T-helper 2 cell treated with Interferon-gamma antibody and Interleukin-4, amounts not matched to agents 5 μg/mL and 100 μg/mL, for 36 hours (primary cell): ENCODE data around the gene PSMB11.

Experiments
- DNase-seq: peaks from one replicate; pipeline ENCODE4 v3.0.0; 2021; ENCODE audit warnings: low spot score
- H3K27ac Mint-ChIP-seq: one replicate; pipeline ENCODE4 v1.8.0; 2021; ENCODE audit warnings: mild to moderate bottlenecking, mixed read lengths
- H3K27me3 Mint-ChIP-seq: one replicate; pipeline ENCODE4 v1.8.0; 2021; ENCODE audit warnings: low read depth, mixed read lengths
- H3K36me3 Mint-ChIP-seq: one replicate; pipeline ENCODE4 v1.8.0; 2021; ENCODE audit warnings: low read depth, mixed read lengths
- H3K4me1 Mint-ChIP-seq: one replicate; pipeline ENCODE4 v1.8.0; 2021; ENCODE audit warnings: low read depth, mixed read lengths
- H3K4me3 Mint-ChIP-seq: one replicate; pipeline ENCODE4 v1.8.0; 2022; ENCODE audit warnings: mild to moderate bottlenecking, moderate library complexity, mixed read lengths
- H3K9me3 Mint-ChIP-seq: one replicate; pipeline ENCODE4 v1.8.0; 2021; ENCODE audit warnings: mixed read lengths

PSMB11 gene

DNA sequence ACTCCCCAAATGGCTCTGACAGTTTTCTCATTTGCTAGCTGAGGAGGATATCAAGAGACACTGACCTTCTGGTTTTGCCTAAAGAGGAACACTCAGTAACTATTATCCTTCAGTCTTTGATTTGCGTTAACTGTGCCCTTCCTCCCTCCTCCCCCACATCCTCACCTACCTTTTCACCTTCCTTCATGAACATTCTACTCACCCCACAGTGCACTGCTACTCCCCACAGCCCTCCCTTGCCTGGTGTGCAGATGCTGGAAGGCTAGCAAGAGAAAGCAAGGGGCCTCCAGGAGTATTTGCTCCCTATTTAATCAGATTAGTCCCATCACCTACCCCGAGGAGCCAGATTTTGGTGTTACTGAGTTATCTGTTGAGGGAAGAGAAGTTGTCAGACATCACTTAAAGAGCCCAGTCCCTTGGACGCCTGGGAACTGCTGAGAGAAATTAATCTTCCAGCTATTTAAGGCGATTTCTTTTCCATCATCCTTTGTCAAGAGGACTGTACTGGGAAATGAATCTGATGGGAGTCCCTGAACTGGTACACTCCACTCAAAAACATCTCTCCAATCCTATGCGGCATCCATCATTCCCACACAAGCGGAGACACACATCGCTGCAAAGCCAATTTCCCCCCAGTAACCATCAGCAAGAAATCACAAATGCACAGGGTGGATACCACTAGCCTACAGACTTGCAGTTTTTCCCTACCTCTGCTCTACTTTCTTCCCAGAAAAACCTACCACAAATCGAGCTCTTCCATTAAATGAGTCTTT lies 18.8 kb upstream of the PSMB11 start:
- H3K9me3 Mint-ChIP-seq: no peaks in the 10 kb centered on the region
- H3K4me1 Mint-ChIP-seq: peaks cover 29% of the 10 kb centered on the region
- DNase-seq: no peak
- H3K27ac Mint-ChIP-seq: no peak overlapping the region
- H3K4me3 Mint-ChIP-seq: no peak overlapping the region
- peaks cover 41% of the 10 kb centered on the region for H3K36me3 Mint-ChIP-seq
- H3K27me3 Mint-ChIP-seq: no peaks in the 10 kb centered on the region

DNA sequence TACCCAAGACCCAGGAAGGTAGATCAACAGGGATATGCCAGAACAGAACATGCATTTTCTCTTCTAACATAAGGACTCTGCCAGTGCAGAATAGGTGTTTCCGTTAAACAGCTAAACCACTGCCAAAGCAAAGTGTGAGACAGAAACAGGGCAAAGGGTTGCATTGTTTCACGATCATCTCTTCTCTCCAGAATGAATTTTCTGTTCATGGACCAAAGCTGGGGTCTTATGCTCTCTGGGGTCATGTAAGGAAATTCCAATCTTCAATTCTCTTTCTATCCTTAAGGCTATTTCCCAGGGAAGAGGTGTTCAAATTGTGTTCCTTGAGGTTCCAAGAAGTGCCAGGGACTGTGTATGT lies 18.2 kb upstream of the PSMB11 start:
- H3K36me3 Mint-ChIP-seq: peaks cover 43% of the 10 kb centered on the region
- no peak overlapping the region for H3K4me3 Mint-ChIP-seq
- no peak overlapping the region for H3K27ac Mint-ChIP-seq
- peaks cover 32% of the 10 kb centered on the region for H3K4me1 Mint-ChIP-seq
- H3K9me3 Mint-ChIP-seq: no peaks in the 10 kb centered on the region
- no peak for DNase-seq
- no peaks in the 10 kb centered on the region for H3K27me3 Mint-ChIP-seq

DNA sequence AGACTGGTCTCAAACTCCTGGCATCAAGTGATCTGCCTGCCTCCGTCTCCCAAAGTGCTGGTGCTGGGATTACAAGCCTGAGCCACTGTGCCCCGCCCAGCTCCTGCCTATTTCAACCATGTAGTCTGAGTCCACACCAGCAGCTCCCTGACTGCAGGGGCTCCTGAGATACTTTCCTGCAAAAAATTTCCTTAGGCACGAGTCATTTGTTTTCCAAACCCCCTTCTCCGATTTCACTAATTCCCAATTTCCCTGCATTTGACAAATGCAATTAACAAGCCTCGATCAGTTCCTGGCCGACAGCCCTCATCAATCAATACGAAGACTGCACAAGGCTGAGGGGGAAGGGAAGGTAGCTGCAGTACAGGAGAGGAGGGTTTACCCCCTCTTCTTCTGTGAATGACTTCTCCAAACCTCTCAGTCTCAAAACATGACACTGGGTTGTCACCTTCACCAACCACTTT lies 17.4 kb upstream of the PSMB11 start:
- Mint-ChIP-seq H3K4me3 (no peak overlapping the region), H3K4me1 (peaks cover 39% of the 10 kb centered on the region), H3K9me3 (no peaks in the 10 kb centered on the region), H3K36me3 (peaks cover 52% of the 10 kb centered on the region), H3K27me3 (no peaks in the 10 kb centered on the region), H3K27ac (no peak overlapping the region)
- no peak for DNase-seq

DNA sequence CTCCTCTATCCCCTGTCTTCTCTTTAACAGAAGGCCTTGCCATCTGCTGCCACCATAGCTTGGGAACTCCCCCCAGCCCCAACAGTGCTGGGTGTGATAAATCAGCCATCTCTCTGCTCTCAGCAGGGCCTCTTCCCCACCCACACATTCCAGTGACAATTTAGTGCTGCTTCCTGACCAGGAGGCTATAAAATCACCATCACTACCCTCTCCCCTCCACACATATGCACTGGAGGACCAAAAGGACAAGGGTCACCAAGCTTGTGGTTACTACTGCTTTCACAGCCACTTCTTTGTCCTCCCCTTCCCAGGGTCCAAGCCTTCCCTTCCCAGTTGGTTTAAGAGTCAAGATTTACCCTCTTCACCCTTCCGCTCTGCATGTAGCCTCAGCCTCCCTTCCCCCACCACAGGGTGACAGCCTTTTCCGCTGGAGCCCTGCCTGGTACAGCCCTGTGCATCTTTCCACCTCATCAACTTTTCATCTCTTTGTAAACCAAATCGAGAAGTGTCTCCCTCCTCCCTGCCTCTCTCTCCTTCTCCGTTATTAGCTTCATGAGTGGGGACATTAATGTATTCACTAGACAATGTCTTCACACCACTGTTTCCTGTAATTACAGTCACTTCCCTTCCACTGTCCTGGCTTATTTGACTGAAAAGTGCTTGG lies 16.7 kb upstream of the PSMB11 start:
- H3K27ac Mint-ChIP-seq: peak overlapping the region; percentile 27
- peaks cover 39% of the 10 kb centered on the region for H3K4me1 Mint-ChIP-seq
- no peaks in the 10 kb centered on the region for H3K27me3 Mint-ChIP-seq
- peak overlapping the region; percentile 27 for H3K4me3 Mint-ChIP-seq
- H3K36me3 Mint-ChIP-seq: peaks cover 52% of the 10 kb centered on the region
- DNase-seq: peak; percentile 10
- H3K9me3 Mint-ChIP-seq: no peaks in the 10 kb centered on the region

DNA sequence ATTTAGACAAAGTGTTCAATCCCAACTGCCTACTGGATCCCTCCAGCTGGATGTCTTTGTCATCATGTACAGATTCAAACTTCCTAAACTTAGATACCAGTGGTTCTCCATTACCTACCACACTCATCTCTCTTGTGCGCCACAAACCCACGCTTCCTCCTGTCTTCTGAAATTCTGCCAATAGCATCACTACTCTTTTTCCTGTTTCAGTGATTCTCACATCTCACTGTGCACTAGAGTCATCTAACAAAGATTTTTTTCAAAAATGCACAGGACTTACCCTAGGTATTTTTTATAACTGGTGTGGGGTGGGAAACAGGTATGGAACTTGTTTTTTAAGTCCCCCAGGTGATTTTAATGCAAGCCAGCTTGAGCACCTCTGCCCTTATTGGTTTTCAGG lies 13.2 kb upstream of the PSMB11 start:
- Mint-ChIP-seq H3K36me3 (peaks cover 59% of the 10 kb centered on the region), H3K27me3 (no peaks in the 10 kb centered on the region), H3K4me1 (peaks cover 43% of the 10 kb centered on the region), H3K9me3 (no peaks in the 10 kb centered on the region), H3K27ac (peak overlapping the region; percentile 55), H3K4me3 (peak overlapping the region; percentile 39)
- DNase-seq: peak; percentile 24

DNA sequence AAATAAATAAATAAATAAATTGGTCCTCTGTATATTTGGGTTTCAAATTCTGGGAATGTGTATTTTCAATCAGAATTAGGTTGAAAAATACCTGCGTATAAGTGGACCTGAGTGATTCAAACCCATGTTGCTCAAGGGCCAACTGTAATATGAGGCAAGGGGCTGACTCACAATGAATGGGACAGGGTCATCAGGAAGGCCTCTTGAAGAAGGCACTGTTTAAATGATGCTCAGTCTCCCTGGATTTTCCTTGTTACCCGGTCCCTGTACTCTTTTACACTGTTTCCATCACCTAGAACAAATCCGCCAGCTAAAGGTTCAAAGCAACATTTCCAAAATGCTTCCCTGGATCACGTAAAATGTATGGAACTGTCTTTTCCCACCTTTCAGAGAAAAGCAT lies 11.1 kb upstream of the PSMB11 start:
- no peak for DNase-seq
- H3K4me1 Mint-ChIP-seq: peaks cover 40% of the 10 kb centered on the region
- H3K36me3 Mint-ChIP-seq: peaks cover 44% of the 10 kb centered on the region
- no peaks in the 10 kb centered on the region for H3K9me3 Mint-ChIP-seq
- H3K4me3 Mint-ChIP-seq: no peak overlapping the region
- H3K27me3 Mint-ChIP-seq: no peaks in the 10 kb centered on the region
- no peak overlapping the region for H3K27ac Mint-ChIP-seq

DNA sequence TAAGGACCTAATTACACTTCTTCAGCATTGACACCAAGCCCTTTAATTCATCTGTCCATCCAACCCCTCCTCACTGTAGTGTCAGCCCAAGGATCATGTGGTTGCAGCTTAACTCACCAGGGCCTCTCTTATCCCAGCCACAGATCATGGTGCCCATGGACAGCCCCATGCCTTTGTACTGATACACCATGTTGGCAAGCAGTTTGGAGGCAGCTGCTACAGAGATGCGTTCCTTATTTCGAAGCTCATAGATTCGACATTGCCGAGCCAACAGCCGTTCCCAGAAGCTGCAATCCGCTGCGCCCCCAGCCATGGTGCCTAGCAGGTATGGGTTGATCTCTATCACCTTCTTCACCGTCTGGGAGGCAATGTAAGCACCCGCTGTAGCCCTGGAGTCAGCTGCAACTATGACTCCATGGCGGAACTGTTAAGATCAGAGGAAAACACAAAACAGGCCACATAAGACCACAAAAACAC lies 8.7 kb upstream of the PSMB11 start:
- no peaks in the 10 kb centered on the region for H3K9me3 Mint-ChIP-seq
- DNase-seq: no peak
- peaks cover 35% of the 10 kb centered on the region for H3K4me1 Mint-ChIP-seq
- peaks cover 33% of the 10 kb centered on the region for H3K36me3 Mint-ChIP-seq
- H3K27me3 Mint-ChIP-seq: no peaks in the 10 kb centered on the region
- H3K4me3 Mint-ChIP-seq: peak overlapping the region; percentile 83
- H3K27ac Mint-ChIP-seq: peak overlapping the region; percentile 89

DNA sequence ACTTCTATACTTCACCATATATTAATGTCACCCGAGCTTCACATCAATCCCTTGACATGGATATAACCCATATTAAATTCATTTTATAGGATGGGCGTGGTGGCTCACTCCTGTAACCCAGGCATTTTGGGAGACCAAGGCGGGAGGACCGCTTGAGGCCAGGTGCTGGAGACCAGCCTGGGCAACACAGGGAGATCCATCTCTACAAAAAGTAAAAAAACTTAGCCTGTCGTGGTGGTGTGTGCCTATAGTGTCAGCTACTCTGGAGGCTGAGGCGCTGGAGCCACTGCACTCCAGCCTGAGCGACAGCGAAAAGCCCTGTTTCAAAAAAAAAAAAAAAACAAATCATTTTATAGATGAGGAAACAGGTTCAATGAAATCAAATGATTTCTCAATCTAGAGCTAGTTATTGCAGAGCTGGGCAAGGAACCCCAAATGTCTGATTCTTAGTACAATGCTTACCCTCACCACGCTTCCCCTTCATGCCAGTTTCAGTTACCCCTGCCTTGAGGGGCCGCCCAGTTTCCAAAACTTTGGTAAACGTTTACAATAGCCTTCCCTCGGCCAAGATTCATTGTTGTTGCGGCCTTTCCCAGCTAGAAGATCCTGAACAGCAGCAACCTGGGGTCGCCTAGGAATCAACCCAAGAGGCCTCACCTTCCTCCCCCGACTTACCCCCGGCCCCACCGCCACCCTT lies 8.1 kb upstream of the PSMB11 start:
- peak overlapping the region; percentile 83 for H3K4me3 Mint-ChIP-seq
- no peaks in the 10 kb centered on the region for H3K27me3 Mint-ChIP-seq
- peak overlapping the region; percentile 89 for H3K27ac Mint-ChIP-seq
- peaks cover 29% of the 10 kb centered on the region for H3K36me3 Mint-ChIP-seq
- no peaks in the 10 kb centered on the region for H3K9me3 Mint-ChIP-seq
- no peak for DNase-seq
- H3K4me1 Mint-ChIP-seq: peaks cover 30% of the 10 kb centered on the region

DNA sequence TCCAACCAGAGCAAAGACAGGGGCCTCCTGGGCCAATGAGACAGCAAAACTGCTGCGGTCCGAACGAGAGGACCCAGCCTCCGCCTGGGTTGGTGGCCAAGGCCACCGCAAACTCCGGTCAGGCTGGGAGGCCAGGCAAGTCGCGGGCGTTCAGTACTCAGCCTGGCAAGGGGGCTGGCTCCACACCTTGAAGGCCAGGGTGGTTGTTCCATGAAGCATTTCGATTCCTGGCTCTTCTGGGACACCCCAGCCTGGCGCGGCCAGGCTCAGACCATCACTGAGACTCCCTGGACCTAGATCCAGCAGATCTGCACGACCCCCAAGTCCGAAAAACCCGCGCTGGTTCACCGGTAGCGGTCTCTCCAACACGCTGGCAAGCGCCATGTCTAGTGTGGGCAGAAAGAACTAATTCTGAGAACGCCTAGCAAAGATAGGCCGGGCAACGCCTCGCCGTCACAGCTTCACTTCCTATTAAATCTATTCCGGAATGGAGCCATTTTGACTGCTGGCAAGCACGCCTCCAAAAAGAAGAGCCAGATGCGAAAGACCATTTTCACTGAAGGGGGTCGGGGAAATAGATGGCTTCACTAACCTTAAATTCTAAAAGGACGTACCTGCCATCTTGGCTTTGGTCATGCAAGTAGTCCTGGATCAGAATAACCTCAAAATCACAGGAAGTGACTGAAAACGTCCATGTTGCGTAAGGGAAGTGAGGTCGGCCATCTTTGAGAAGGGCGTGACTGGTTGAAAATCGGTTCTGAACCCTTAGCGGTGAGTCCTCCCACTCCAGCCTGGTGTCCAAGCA lies 7.3 kb upstream of the PSMB11 start, which contains the start of gene PSMB5:
PSMB5 (minus strand) TSS at position 403 of the 805 bp plus-strand sequence; CDS start at position 384, 19 bp downstream.
- DNase-seq: peak; percentile 86
- Mint-ChIP-seq H3K4me3 (peak within 1 kb of the TSS; percentile 83), H3K27ac (peak within 1 kb of the TSS; percentile 89), H3K27me3 (no peaks in the 10 kb centered on the region), H3K9me3 (no peaks in the 10 kb centered on the region), H3K36me3 (peaks cover 22% of the 10 kb centered on the region), H3K4me1 (peaks cover 25% of the 10 kb centered on the region)

DNA sequence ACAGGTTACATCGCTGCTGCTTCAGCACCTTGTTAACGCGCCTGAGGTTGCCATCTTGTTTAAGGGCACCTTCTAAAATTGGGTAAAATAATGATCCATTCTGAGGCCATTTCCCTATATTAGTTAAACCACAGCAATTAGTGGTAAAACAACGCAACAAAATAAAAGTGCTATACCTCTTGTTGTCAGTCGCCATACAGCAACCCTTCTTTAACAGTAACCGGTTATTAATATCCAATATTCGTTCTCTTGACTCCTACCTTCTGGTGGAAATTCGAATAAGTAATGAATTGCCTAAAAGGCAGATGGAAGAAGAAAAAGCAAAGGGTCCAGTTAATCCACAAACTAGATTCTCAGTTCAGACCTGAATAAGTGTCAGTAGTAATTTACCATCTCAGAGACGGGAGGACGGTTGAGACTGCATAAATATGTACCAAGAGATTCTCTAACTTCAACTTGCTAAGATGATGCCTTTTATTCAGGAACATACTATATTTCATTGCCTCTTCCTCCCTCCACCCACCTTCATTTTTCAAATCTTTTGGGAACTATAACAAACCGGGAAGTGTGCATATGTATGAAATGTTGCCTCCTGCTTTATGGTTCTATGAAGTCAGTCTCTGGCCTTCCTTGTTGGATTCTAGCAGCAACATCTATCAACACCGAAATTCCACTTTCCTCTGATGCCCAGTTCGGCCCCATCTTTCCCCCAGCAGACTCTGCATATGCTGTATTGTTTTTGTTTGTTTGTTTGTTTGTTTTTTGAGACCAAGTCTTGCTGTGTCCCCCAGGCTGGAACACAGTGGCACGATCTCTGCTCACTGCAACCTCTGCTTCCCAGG lies 6.5 kb upstream of the PSMB11 start:
- Mint-ChIP-seq H3K9me3 (no peaks in the 10 kb centered on the region), H3K4me3 (peak overlapping the region; percentile 83), H3K36me3 (peaks cover 21% of the 10 kb centered on the region), H3K4me1 (peaks cover 25% of the 10 kb centered on the region), H3K27ac (peak overlapping the region; percentile 89), H3K27me3 (no peaks in the 10 kb centered on the region)
- DNase-seq: no peak

DNA sequence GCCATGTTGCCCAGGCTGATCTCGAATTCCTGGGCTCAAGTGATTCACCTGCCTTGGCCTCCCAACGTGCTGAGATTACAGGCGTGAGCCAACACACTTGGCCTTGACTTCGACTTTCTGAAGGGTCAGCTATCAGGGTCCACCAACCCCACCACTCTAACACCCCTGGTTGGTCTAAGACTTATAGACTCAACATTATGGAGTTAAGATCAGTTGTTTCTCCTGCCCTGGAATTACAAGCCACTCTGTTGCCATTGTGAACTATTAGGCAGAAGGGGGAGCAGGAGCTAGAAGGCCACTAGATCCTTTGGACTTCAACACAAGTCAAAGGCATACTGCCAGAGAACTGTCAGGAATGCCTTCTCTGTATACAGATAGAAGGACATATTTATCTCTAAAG lies 1.9 kb upstream of the PSMB11 start:
- Mint-ChIP-seq H3K27me3 (no peaks in the 10 kb centered on the region), H3K4me3 (no peak overlapping the region), H3K27ac (no peak overlapping the region), H3K4me1 (peaks cover 8% of the 10 kb centered on the region), H3K36me3 (no peaks in the 10 kb centered on the region), H3K9me3 (no peaks in the 10 kb centered on the region)
- DNase-seq: no peak

DNA sequence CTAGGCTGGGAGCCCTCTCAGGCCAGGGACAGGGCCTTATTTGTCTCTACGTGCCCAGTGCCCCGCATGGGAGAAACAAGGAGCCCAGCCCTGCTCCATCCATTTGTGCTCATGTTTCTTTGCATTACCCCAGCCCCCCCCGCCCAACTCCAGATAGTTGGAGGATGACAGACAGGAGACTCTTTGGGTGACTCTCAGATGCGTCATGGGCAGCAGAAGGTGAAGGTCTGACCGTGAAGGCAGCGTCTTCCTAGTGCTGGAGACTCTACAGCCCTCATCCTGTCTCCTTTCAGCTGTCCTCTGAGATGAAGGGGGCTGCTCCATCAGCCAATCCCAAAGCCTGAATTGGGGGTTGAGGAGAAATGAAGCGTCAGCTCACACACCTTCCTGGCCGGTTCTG lies 283 bp upstream of the PSMB11 start:
- Mint-ChIP-seq H3K27ac (no peak overlapping the region), H3K4me3 (no peak overlapping the region), H3K4me1 (no peaks in the 10 kb centered on the region), H3K27me3 (no peaks in the 10 kb centered on the region), H3K9me3 (no peaks in the 10 kb centered on the region), H3K36me3 (no peaks in the 10 kb centered on the region)
- no peak for DNase-seq

DNA sequence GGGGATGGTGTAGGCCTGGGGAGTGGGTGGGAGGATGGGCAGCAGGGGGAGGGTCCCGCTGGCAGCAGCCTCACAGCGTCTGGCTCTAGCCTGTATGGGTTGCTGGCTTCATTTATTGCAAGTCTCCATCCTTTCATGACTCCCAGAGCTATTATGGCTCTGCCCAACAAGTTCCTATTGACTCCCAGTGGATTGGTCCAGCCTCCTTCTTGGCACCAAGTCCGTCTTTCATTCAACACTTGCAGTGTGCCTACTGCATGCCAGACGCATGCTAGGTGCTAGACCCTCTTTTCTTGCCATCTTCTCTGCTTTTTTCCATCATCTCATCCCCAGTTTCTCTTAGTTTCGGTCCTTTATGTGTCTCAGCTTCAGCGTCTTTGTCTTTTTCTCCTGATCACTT lies 1.1 kb downstream of the PSMB11 start:
- no peak for DNase-seq
- H3K4me3 Mint-ChIP-seq: no peak overlapping the region
- H3K36me3 Mint-ChIP-seq: no peaks in the 10 kb centered on the region
- no peaks in the 10 kb centered on the region for H3K27me3 Mint-ChIP-seq
- H3K4me1 Mint-ChIP-seq: no peaks in the 10 kb centered on the region
- no peak overlapping the region for H3K27ac Mint-ChIP-seq
- no peaks in the 10 kb centered on the region for H3K9me3 Mint-ChIP-seq
